Measurements from ENCODE around the gene LHFPL2. TPM values are rescaled to one million over a fixed set of nuclear protein-coding genes. Genes with fewer than 3 reads are reported as not detected.
A peak's percentile ranks its signal among the peaks of the same experiment; 100 is the strongest.

LHFPL2 gene
- total RNA-seq, 1 experiment from 2014 or later: 49.7 TPM

DNA sequence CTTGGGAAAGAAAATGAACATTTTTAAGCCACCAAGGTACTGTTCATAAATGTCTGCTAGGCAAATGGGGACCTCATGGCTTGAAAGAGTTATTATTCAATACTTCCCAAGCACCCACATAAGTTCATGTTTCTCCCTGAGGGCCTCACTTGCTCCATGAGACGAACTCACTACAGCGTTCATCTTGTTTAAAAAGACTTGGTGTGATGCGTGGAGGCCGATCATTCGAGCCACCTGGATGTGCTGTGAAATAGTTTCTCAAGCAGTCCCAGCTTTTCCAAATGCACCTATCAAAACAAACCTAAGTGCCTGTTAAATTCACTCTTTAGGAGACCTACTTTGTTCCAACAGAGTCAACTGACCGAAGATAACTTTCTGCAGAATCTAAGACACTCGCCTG, 103.2 kb downstream of the LHFPL2 start:
- intact Hi-C loops (cut with micrococcal nuclease; ENCODE audit: unreplicated experiment): no loop called here
- H3K9me3 Mint-ChIP-seq (ENCODE audit: unreplicated experiment): peaks cover 7% of the 10 kb centered on the region
- DNase-seq: no peak
- ChIA-PET CTCF (no interaction called here), POLR2A (no interaction called here)
- TF ChIP-seq, protein P1, sequence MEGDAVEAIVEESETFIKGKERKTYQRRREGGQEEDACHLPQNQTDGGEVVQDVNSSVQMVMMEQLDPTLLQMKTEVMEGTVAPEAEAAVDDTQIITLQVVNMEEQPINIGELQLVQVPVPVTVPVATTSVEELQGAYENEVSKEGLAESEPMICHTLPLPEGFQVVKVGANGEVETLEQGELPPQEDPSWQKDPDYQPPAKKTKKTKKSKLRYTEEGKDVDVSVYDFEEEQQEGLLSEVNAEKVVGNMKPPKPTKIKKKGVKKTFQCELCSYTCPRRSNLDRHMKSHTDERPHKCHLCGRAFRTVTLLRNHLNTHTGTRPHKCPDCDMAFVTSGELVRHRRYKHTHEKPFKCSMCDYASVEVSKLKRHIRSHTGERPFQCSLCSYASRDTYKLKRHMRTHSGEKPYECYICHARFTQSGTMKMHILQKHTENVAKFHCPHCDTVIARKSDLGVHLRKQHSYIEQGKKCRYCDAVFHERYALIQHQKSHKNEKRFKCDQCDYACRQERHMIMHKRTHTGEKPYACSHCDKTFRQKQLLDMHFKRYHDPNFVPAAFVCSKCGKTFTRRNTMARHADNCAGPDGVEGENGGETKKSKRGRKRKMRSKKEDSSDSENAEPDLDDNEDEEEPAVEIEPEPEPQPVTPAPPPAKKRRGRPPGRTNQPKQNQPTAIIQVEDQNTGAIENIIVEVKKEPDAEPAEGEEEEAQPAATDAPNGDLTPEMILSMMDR (IDR thresholded peaks at IDR 0.05; ENCODE audit: insufficient read depth in 1 of 2, low read depth in 1 of 2, low read length in 1 of 2, severe bottlenecking in 1 of 2, unreplicated experiment in 1 of 2): no peak
- H3K36me3 Mint-ChIP-seq (ENCODE audit: insufficient read depth, unreplicated experiment): peaks cover 43% of the 10 kb centered on the region
- no peak overlapping the region for H3K4me3 Mint-ChIP-seq (ENCODE audit: unreplicated experiment)
- no peak overlapping the region for H3K27ac Mint-ChIP-seq (ENCODE audit: unreplicated experiment)
- no TSS peak for BruUV-seq (replicated peaks)
- Histone ChIP-seq H3K36me3 (ENCODE audit: control insufficient read depth, insufficient read depth, low read length) (peaks cover 3% of the 10 kb centered on the region), H3K27me3 (replicated peaks; ENCODE audit: control insufficient read depth, insufficient read depth, low read length) (no peaks in the 10 kb centered on the region), H3K4me1 (no peaks in the 10 kb centered on the region), H3K9me3 (no peaks in the 10 kb centered on the region), H3K4me3 (ENCODE audit: low read depth, low read length) (no peak overlapping the region)
- H3K4me1 Mint-ChIP-seq (ENCODE audit: low read depth, unreplicated experiment): no peaks in the 10 kb centered on the region
- H3K27me3 Mint-ChIP-seq (ENCODE audit: insufficient read depth, unreplicated experiment): no peaks in the 10 kb centered on the region

DNA sequence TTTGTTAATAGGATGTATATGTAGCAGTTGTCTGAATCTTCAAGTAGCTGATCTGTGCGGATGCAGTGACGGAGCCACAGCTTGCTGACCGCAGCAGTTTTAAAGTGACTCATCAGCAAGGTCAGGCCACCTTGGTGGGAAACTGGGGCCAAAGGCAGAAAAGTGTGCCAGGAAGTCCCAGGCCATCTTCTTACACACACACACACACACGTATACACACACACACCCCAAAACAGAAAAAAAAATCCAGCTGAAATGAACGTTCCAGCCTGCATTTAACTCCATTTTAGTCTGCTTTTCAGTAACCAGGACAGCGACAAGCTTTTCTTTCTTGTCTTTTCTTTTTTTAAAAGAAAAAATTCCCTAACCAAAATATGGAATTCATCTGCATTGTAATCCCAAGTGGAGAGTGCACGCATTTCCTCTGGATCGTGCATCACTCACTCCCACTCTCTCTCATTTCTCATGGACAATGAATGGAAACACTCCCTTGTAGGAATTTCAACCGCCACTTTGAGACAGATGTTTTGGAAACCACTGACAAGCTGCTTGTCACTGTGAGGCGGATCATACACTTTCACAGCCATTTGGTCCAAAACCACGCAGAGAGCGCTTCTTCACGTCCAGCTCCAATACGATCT, 103.9 kb downstream of the LHFPL2 start:
- H3K36me3 ChIP-seq (ENCODE audit: control insufficient read depth, insufficient read depth, low read length): peaks cover 2% of the 10 kb centered on the region
- no peaks in the 10 kb centered on the region for H3K9me3 ChIP-seq
- no peak overlapping the region for H3K27ac Mint-ChIP-seq (ENCODE audit: unreplicated experiment)
- no peaks in the 10 kb centered on the region for H3K27me3 Mint-ChIP-seq (ENCODE audit: insufficient read depth, unreplicated experiment)
- H3K36me3 Mint-ChIP-seq (ENCODE audit: insufficient read depth, unreplicated experiment): peaks cover 36% of the 10 kb centered on the region
- CTCF ChIA-PET: no interaction called here
- H3K9me3 Mint-ChIP-seq (ENCODE audit: unreplicated experiment): no peaks in the 10 kb centered on the region
- H3K27me3 ChIP-seq (replicated peaks; ENCODE audit: control insufficient read depth, insufficient read depth, low read length): no peaks in the 10 kb centered on the region
- TF ChIP-seq, protein P1 (IDR thresholded peaks at IDR 0.05; ENCODE audit: insufficient read depth in 1 of 2, low read depth in 1 of 2, low read length in 1 of 2, severe bottlenecking in 1 of 2, unreplicated experiment in 1 of 2): no peak
- POLR2A ChIA-PET: no interaction called here
- H3K4me3 ChIP-seq (ENCODE audit: low read depth, low read length): no peak overlapping the region
- intact Hi-C loops (cut with micrococcal nuclease; ENCODE audit: unreplicated experiment): no loop called here
- no peaks in the 10 kb centered on the region for H3K4me1 Mint-ChIP-seq (ENCODE audit: low read depth, unreplicated experiment)
- H3K4me3 Mint-ChIP-seq (ENCODE audit: unreplicated experiment): no peak overlapping the region
- DNase-seq: no peak
- H3K4me1 ChIP-seq: no peaks in the 10 kb centered on the region
- no TSS peak for BruUV-seq (replicated peaks)

DNA sequence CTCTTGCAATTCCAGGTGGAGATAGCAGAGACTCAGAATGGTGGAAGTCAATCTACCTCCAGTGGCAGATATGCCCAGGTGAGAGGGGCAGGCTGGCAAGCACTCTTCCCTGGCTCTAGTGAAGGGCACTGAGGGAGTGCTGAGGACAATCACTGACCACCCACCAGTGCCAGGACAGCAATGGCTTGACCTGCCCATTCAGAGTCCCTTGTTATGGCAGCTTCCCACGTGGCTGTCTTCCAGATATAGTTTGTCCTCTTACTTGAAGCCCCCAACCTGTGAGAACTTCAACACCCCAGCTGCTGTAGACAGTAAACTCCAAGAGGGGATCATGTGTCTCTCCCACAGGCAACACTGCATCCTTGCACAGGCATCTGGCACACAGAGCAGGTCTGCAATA, 104.7 kb downstream of the LHFPL2 start:
- CTCF ChIA-PET: no interaction called here
- no peak for DNase-seq
- H3K36me3 ChIP-seq (ENCODE audit: control insufficient read depth, insufficient read depth, low read length): peaks cover 2% of the 10 kb centered on the region
- H3K27me3 ChIP-seq (replicated peaks; ENCODE audit: control insufficient read depth, insufficient read depth, low read length): no peaks in the 10 kb centered on the region
- H3K4me1 ChIP-seq: no peaks in the 10 kb centered on the region
- TF ChIP-seq, protein P1 (IDR thresholded peaks at IDR 0.05; ENCODE audit: insufficient read depth in 1 of 2, low read depth in 1 of 2, low read length in 1 of 2, severe bottlenecking in 1 of 2, unreplicated experiment in 1 of 2): no peak
- POLR2A ChIA-PET: no interaction called here
- H3K4me3 ChIP-seq (ENCODE audit: low read depth, low read length): no peak overlapping the region
- Mint-ChIP-seq H3K9me3 (ENCODE audit: unreplicated experiment) (no peaks in the 10 kb centered on the region), H3K27me3 (ENCODE audit: insufficient read depth, unreplicated experiment) (no peaks in the 10 kb centered on the region), H3K4me3 (ENCODE audit: unreplicated experiment) (no peak overlapping the region), H3K4me1 (ENCODE audit: low read depth, unreplicated experiment) (no peaks in the 10 kb centered on the region), H3K36me3 (ENCODE audit: insufficient read depth, unreplicated experiment) (peaks cover 28% of the 10 kb centered on the region), H3K27ac (ENCODE audit: unreplicated experiment) (peak overlapping the region; percentile 56)
- no peaks in the 10 kb centered on the region for H3K9me3 ChIP-seq
- intact Hi-C loops (cut with micrococcal nuclease; ENCODE audit: unreplicated experiment): no loop called here
- BruUV-seq (replicated peaks): no TSS peak

All from Caco-2 (cell line).